Measurements from ENCODE around the gene COPZ2.

Gene COPZ2

DNA sequence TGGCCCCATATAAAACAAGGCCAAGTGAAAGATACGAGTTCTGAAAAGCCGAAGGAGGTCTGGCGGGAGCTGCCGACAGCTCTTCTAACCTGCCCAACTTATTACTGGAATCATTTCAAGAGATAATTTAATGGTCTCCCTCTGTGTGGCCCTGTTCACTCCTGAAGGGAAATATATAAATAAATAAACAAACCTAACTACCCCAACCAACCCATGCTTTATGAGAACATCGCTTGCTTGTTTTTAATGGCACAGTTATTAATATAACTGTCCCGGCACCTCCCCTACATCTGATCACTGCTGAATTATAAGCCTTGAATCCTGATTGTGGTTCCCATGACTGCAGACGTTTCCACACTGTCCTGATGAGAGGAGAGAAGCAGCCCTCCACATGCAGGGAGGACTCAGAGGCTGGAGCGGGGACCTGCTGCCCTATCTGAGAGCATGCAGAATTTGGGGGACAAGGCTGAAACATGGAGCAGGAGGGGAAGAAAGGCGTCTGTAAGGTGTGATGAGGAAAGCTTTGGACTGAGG lies 44.5 kb downstream of the COPZ2 start:
- no peaks in the 10 kb centered on the region for H3K79me2 ChIP-seq (ENCODE audit: insufficient read depth, low read depth)
- no peak overlapping the region for H2AFZ ChIP-seq (ENCODE audit: low read depth)

DNA sequence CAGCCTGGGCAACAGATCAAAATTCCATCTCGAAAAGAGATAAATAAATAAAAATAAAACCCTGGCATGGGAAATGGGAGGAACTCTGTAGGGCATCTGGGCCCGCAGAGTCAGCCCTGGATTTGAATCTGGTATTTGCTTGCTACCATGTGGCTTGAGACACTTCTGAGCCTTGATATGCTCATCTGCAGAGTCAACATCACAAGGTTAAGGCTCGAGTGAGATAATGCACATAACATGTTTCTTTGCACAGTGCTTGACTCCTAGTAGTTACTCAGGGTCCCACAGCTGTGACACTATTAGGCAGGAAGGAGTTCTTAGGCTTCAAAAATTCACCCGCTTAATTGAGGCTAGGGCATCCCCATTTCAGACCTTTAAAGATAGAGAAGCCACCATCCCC lies 45.4 kb downstream of the COPZ2 start:
- no peak overlapping the region for H3K9ac ChIP-seq
- no peaks in the 10 kb centered on the region for H3K79me2 ChIP-seq (ENCODE audit: insufficient read depth, low read depth)
- peaks cover 40% of the 10 kb centered on the region for H3K4me1 ChIP-seq (ENCODE audit: low read depth, poor library complexity, severe bottlenecking)

More for the DNA sequence above, 44.5 kb downstream of the COPZ2 start:
- H3K4me3 ChIP-seq (IDR thresholded peaks at IDR 0.05; ENCODE audit: insufficient read depth, low read depth, low read length) = no peak overlapping the region
- no peaks in the 10 kb centered on the region for H3K27me3 ChIP-seq (ENCODE audit: insufficient read depth, low read depth)
- H3K4me1 ChIP-seq (ENCODE audit: low read depth, poor library complexity, severe bottlenecking) = peaks cover 32% of the 10 kb centered on the region
- H3K9ac ChIP-seq = no peak overlapping the region
- TF ChIP-seq, protein P1, sequence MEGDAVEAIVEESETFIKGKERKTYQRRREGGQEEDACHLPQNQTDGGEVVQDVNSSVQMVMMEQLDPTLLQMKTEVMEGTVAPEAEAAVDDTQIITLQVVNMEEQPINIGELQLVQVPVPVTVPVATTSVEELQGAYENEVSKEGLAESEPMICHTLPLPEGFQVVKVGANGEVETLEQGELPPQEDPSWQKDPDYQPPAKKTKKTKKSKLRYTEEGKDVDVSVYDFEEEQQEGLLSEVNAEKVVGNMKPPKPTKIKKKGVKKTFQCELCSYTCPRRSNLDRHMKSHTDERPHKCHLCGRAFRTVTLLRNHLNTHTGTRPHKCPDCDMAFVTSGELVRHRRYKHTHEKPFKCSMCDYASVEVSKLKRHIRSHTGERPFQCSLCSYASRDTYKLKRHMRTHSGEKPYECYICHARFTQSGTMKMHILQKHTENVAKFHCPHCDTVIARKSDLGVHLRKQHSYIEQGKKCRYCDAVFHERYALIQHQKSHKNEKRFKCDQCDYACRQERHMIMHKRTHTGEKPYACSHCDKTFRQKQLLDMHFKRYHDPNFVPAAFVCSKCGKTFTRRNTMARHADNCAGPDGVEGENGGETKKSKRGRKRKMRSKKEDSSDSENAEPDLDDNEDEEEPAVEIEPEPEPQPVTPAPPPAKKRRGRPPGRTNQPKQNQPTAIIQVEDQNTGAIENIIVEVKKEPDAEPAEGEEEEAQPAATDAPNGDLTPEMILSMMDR (conservative IDR thresholded peaks at IDR 0.05; ENCODE audit: low read depth, low read length) = no peak
- H4K20me1 ChIP-seq (ENCODE audit: insufficient read depth) = no peaks in the 10 kb centered on the region
- no peak overlapping the region for H3K27ac ChIP-seq
- H3K4me2 ChIP-seq = no peak overlapping the region
- H3K36me3 ChIP-seq (ENCODE audit: insufficient read depth) = no peaks in the 10 kb centered on the region

DNA sequence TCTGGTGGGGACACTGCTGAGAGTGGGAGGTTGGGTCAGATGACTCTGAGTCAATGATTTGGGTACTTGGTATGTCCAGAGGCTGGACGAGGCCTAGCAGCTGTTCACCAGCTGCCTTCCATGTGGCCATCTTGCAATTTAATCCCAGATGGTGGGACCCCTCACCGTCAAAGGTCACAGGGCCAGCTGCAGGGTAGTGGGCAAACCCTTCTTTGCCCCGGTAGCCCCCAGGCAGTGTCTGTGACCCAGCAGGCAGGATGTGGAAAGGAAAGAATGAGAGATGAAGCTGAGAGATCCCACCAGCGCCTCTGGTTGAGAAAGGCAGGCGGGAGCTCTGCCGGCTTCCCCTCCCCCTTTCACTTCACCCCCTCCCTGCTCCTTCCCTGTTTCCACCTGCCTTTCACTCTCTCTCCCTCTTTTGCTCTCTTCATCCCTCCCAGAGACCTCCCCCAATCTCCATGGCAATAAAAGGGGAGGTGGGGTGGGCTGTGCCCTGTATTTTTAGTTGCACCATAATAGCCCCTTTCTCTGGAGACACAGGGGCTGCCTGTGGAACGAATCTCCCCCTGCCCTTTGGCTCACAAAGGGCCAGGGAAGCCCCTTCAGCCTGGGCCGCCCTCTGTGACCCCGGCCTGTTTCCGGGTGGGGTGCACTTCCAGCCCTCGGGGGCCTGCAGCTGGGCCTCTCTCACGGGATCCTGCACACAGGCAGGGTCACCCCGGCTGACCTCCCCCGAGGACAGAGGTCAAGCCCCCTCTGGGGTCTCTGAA lies 46.5 kb downstream of the COPZ2 start:
- Histone ChIP-seq H3K4me2 (no peak overlapping the region; the same call in 1 of the 2 replicates), H3K4me1 (ENCODE audit: low read depth, poor library complexity, severe bottlenecking) (peaks cover 40% of the 10 kb centered on the region), H3K36me3 (ENCODE audit: insufficient read depth) (no peaks in the 10 kb centered on the region), H3K27me3 (ENCODE audit: insufficient read depth, low read depth) (no peaks in the 10 kb centered on the region), H3K4me3 (IDR thresholded peaks at IDR 0.05; ENCODE audit: insufficient read depth, low read depth, low read length) (no peak overlapping the region), H2AFZ (ENCODE audit: low read depth) (no peak overlapping the region), H4K20me1 (ENCODE audit: insufficient read depth) (no peaks in the 10 kb centered on the region), H3K9ac (no peak overlapping the region), H3K79me2 (ENCODE audit: insufficient read depth, low read depth) (no peaks in the 10 kb centered on the region), H3K27ac (no peak overlapping the region)
- TF ChIP-seq, protein P1 (conservative IDR thresholded peaks at IDR 0.05; ENCODE audit: low read depth, low read length) = no peak

More for the DNA sequence above, 45.4 kb downstream of the COPZ2 start:
- Histone ChIP-seq H3K27ac (no peak overlapping the region), H3K36me3 (ENCODE audit: insufficient read depth) (no peaks in the 10 kb centered on the region), H4K20me1 (ENCODE audit: insufficient read depth) (no peaks in the 10 kb centered on the region), H3K4me3 (IDR thresholded peaks at IDR 0.05; ENCODE audit: insufficient read depth, low read depth, low read length) (no peak overlapping the region), H2AFZ (ENCODE audit: low read depth) (no peak overlapping the region), H3K27me3 (ENCODE audit: insufficient read depth, low read depth) (no peaks in the 10 kb centered on the region), H3K4me2 (no peak overlapping the region)
- TF ChIP-seq, protein P1 (conservative IDR thresholded peaks at IDR 0.05; ENCODE audit: low read depth, low read length) = no peak

DNA sequence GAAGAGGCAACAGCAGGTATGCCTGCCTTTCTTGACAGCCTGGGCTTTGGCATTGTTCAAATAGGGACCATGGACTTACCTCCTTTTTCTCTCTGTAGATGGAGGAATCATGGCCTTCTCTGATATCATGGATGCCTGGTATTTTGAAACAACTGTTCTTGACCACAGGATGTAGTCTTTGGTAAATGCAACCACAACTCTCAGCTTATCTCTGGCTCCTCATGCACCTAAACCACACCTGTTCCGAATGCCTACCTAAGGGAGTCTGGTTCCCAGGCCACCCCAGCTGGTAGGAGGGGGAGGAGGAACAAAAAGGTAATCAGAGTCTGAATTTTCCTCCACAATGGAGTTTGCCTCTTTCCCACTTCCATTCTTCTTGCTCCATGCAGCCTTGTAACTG lies 47.9 kb downstream of the COPZ2 start:
- H3K27me3 ChIP-seq (ENCODE audit: insufficient read depth, low read depth) = no peaks in the 10 kb centered on the region
- TF ChIP-seq, protein P1 (conservative IDR thresholded peaks at IDR 0.05; ENCODE audit: low read depth, low read length) = no peak
- no peak overlapping the region for H3K9ac ChIP-seq
- H2AFZ ChIP-seq (ENCODE audit: low read depth) = no peak overlapping the region
- H3K27ac ChIP-seq = no peak overlapping the region
- peaks cover 40% of the 10 kb centered on the region for H3K4me1 ChIP-seq (ENCODE audit: low read depth, poor library complexity, severe bottlenecking)
- H3K79me2 ChIP-seq (ENCODE audit: insufficient read depth, low read depth) = no peaks in the 10 kb centered on the region
- H3K4me3 ChIP-seq (IDR thresholded peaks at IDR 0.05; ENCODE audit: insufficient read depth, low read depth, low read length) = no peak overlapping the region
- H3K36me3 ChIP-seq (ENCODE audit: insufficient read depth) = no peaks in the 10 kb centered on the region
- no peaks in the 10 kb centered on the region for H4K20me1 ChIP-seq (ENCODE audit: insufficient read depth)
- H3K4me2 ChIP-seq = peak overlapping the region; percentile 82

Measured in KMS-11 (cell line).